HUES6 (cell line): Measurements from ENCODE around the gene DOLPP1.

Experiments
- H3K27ac ChIP-seq: 2 replicates; pipeline ENCODE4 v1.7.0; 2013; ENCODE audit warnings: low read depth, mild to moderate bottlenecking, low read length, inconsistent platforms
- H3K27me3 ChIP-seq: 2 replicates; pipeline ENCODE4 v1.6.1; 2013; ENCODE audit warnings: low read length; ENCODE audit not compliant: control insufficient read depth, insufficient read depth
- H3K36me3 ChIP-seq: 2 replicates; pipeline ENCODE4 v1.6.1; 2013; ENCODE audit warnings: low read length; ENCODE audit not compliant: control insufficient read depth, insufficient read depth
- H3K4me1 ChIP-seq: 2 replicates; pipeline ENCODE4 v1.6.1; 2013; ENCODE audit warnings: low read length; ENCODE audit not compliant: control insufficient read depth, insufficient read depth
- H3K4me3 ChIP-seq: 2 replicates; pipeline ENCODE4 v1.5.1; 2013; ENCODE audit warnings: low read depth, low read length
- H3K9ac ChIP-seq: one replicate; pipeline ENCODE4 v1.6.1; 2013; ENCODE audit warnings: mild to moderate bottlenecking, low read length
- H3K9me3 ChIP-seq: 2 replicates; pipeline ENCODE4 v1.6.1; 2013; ENCODE audit warnings: low read depth, low read length; ENCODE audit not compliant: control insufficient read depth, insufficient read depth

Gene DOLPP1

DNA sequence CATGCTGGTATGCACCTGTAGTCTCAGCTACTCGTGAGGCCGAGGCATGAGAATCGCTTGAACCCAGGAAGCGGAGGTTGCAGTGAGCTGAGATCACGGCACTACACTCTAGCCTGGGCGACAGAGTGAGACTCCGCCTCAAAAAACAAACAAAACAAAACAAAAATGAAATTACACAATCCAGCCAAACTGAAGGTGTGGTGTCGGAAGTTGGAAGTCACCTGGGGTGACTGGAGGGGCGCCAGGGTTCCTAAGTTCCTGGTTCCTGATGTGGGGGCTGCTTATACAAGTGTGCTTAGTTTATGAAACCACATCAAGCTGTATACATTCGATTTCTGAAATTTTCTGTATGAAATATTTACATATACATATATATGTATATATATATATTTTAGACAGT lies 3.7 kb upstream of the DOLPP1 start:
- Histone ChIP-seq H3K4me3 (no peak overlapping the region), H3K27ac (no peak overlapping the region), H3K36me3 (no peaks in the 10 kb centered on the region), H3K9me3 (no peaks in the 10 kb centered on the region), H3K27me3 (no peaks in the 10 kb centered on the region), H3K4me1 (peaks cover 10% of the 10 kb centered on the region), H3K9ac (no peak overlapping the region)

DNA sequence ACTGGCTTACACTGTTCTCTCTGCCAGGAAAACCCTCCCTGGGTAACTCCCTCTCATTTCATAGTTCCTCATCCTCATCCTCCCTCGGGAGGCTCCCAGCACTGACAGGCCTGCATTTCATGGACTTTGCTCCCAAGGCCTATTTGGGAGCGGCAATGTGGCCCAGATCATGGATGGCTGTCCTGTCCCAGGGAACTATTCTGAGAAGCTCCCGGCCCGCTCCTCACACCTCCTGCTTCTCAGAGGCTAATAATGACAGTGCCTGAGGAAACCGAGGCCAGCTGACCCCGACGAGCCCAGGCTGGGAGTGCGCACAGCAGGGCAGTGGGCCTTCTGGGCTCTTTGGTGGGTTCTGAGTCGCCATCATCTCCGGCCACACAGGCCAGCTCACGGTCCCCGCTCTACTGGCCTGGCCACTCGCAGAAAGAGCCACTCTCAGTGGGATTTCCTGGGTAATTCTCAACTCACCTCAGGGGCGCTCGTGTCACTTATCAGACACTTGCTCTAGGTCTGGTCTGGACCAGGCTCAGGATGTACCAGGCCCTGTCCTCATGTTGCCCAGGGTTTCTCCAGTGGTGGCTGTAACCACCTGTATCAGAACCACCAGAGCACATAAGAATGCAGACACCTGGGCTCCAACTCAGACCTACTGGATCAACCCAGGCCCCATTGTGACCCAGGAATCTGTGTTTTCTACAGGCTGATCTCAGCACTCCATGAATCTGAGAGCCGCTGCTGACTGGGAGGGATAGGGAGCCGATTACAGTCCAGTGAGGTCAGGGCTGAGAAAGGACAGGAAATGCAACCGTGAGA lies 2.0 kb upstream of the DOLPP1 start:
- Histone ChIP-seq H3K27ac (no peak overlapping the region), H3K9me3 (no peaks in the 10 kb centered on the region), H3K4me1 (peaks cover 9% of the 10 kb centered on the region), H3K27me3 (no peaks in the 10 kb centered on the region), H3K4me3 (no peak overlapping the region), H3K36me3 (peaks cover 7% of the 10 kb centered on the region), H3K9ac (no peak overlapping the region)

DNA sequence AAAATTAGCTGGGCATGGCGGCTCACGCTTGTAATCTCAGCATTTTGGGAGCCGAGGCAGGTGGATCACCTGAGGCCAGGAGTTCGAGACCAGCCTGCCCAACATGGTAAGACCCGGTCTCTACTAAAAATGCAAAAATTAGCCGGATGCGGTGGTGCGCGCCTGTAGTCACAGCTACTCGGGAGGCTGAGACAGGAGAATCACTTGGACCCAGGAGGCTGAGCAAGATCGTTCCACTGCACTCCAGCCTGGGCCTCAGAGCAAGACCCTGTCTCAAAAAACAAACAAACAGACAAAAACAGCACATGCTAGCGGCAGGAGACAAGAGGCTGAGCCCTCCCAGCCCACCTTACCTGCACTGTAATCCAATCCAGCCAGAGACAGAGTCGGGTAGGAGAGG lies 1.1 kb upstream of the DOLPP1 start:
- no peak overlapping the region for H3K9ac ChIP-seq
- no peak overlapping the region for H3K27ac ChIP-seq

DNA sequence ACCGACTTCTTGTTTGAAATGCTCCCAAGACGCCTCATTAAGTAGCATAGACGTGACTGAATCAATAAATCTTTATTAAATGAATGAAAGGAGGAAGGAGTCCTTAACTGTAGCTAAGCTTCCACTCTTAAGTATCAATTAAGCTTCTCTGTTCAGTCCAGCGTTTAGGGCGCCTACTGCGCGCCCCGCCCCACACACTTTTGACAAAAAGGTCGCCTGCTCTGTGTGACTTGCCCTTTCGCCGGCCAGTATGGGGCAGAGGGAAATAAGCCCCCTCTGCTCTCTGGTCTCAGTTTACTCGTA lies 662 bp upstream of the DOLPP1 start:
- H3K36me3 ChIP-seq: peaks cover 19% of the 10 kb centered on the region
- H3K27ac ChIP-seq: no peak overlapping the region
- no peak overlapping the region for H3K9ac ChIP-seq
- peak overlapping the region; percentile 82 for H3K4me3 ChIP-seq
- peaks cover 9% of the 10 kb centered on the region for H3K4me1 ChIP-seq
- no peaks in the 10 kb centered on the region for H3K9me3 ChIP-seq
- no peaks in the 10 kb centered on the region for H3K27me3 ChIP-seq

More for the DNA sequence above, 1.1 kb upstream of the DOLPP1 start:
- H3K9me3 ChIP-seq: no peaks in the 10 kb centered on the region
- peaks cover 9% of the 10 kb centered on the region for H3K4me1 ChIP-seq
- H3K4me3 ChIP-seq: peak overlapping the region; percentile 82
- no peaks in the 10 kb centered on the region for H3K27me3 ChIP-seq
- H3K36me3 ChIP-seq: peaks cover 15% of the 10 kb centered on the region

DNA sequence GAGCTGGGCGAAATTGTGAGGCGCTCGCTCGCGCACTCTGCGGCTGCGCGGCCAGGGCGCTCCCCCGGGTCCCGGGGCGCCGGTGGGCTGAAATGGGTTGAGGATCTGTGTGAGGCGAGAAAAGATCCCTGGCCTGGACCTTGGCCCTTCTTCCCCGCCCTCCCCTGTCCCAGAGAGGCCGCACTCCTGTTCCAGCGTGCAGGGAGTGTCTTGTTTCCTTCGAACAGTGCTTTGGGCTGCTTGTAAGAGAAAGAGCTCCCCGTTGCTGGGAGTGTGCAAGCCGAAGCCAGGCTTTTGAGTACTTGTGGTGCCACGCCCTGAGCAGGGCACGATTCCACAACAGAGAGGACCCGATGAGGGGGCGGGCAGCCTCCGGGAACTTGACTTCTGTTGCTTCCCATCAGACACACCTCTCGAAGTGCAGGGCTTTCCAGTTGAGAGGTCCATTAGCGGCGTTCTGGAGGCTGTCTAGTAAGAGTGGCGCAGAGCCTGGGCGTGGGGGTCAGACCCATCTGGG lies 535 bp downstream of the DOLPP1 start:
- H3K9ac ChIP-seq: peak overlapping the region; percentile 80
- H3K27me3 ChIP-seq: no peaks in the 10 kb centered on the region
- H3K36me3 ChIP-seq: peaks cover 31% of the 10 kb centered on the region
- no peaks in the 10 kb centered on the region for H3K9me3 ChIP-seq
- H3K4me1 ChIP-seq: peaks cover 9% of the 10 kb centered on the region
- peak overlapping the region; percentile 81 for H3K27ac ChIP-seq
- H3K4me3 ChIP-seq: peak overlapping the region; percentile 82

DNA sequence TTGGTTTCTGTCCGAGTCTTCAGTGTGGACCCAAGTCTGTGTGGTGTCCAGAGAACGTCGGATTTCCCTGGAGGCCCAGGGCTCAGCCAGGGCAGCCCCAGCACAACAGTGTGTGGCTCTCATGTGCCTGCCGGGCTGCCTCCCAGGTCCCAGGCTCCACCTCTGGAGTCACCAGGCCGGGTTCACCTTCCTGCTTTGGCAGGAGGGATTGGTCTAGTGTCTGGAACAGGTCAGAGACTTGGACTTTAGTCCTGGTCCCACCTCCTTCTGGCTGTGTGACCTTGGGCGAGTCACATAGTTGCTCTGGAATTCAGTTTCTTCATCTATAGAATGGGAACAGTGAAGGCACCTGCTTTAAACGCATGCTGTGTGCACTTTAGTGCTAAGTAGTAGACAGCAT lies 3.2 kb downstream of the DOLPP1 start:
- Histone ChIP-seq H3K36me3 (peaks cover 52% of the 10 kb centered on the region), H3K4me3 (no peak overlapping the region), H3K4me1 (peaks cover 9% of the 10 kb centered on the region), H3K27me3 (no peaks in the 10 kb centered on the region), H3K9me3 (no peaks in the 10 kb centered on the region), H3K9ac (no peak overlapping the region), H3K27ac (no peak overlapping the region)

DNA sequence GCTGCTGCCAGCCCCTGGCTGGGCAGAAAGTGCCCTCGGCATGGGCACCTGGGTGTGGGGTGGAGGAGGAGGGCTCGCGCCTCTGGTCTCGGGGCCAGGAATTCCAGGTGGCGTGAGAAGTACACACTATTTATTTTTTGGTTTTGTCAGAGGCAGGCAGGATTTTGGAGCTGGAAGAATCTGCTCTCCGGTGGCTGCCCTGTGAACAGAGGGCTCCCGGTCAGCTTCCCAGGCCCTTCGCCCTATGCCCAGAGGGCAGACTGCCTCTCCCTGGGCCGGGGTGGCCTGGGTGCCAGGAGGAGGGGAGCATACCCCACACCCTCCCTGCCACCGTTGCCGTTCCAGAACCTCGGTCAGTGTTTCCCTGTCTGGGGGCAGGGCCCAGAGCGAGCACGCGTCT lies 8.3 kb downstream of the DOLPP1 start:
- Histone ChIP-seq H3K27me3 (no peaks in the 10 kb centered on the region), H3K4me3 (no peak overlapping the region), H3K27ac (no peak overlapping the region), H3K36me3 (peaks cover 57% of the 10 kb centered on the region), H3K9ac (no peak overlapping the region), H3K9me3 (no peaks in the 10 kb centered on the region), H3K4me1 (no peaks in the 10 kb centered on the region)

DNA sequence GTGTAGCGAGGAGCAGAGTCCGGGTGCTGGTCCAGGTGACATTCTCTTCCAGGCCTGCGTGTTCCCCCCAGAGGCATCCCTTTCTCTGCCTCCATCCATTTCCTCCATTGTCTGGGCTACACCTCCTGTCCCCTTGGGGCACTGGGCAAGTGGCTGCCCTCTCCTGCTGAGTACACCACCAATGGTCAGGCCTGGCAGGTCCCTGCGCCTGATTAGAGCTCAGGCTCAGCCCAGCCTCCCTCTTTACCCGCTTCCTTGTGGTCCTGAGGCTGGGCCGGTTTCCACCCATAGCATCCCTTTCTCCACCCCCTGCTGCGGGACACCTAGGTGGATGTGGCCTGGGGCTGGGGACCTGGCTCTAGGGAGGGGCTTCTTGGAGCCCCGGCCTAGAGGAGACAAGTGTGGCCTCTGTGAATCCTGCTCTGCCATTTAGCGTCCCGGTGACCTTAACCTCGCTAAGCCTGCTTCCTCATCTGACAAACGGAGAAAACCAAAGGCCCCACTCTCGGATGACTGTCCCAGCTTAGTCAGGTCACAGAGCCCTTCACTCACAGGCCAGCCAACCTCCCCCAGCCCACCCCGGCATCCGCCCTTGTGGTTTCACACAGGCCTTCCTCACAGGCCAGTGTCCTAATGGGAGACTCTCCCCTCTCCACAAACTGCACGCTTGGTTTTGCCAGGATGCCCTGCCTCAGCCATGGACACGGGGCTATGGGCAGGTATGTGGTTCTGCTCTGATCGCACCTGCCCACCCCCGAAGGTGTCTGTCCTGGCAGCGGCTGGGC lies 12.9 kb downstream of the DOLPP1 start:
- H3K36me3 ChIP-seq: peaks cover 21% of the 10 kb centered on the region
- H3K4me3 ChIP-seq: no peak overlapping the region
- peak overlapping the region; percentile 15 for H3K9ac ChIP-seq
- no peaks in the 10 kb centered on the region for H3K9me3 ChIP-seq
- no peaks in the 10 kb centered on the region for H3K27me3 ChIP-seq
- H3K4me1 ChIP-seq: no peaks in the 10 kb centered on the region
- H3K27ac ChIP-seq: no peak overlapping the region

DNA sequence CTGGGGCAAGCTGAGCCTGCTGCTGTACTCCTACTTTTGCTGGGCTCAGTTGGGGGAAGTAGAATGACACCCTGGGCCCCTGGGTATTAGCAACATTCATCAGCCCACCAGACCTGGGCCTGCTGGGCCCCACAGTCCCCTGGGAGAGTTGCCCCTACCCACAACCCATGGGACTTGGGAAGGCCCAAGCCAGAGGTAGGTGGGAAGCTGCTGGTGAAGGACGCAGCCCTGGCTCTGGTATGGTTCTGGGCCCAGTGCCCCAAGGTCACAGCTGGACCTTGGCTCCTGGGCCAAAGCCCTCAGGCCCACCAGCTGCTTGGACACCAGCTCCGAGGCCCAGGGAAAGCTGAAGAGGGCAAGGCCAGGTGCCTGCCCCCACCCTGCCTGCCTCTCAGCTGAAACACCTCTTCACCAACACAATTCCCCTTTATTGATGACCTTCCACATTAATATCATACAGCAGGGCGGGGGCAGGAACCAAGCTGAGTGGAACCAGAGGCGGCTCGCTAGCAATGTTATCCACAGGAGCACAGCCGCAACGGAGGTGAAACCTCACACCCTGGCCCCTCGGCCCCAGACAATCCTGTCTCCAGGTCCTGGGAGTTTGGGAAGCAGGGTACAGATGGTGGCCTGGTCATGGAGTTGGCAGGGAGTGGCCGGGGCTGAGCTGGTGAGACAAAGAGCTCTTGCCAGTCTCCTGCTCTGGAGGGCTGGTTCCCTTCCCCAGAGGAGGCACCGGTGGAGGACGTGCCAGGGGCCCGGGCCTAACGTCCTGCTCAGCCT lies 13.7 kb downstream of the DOLPP1 start:
- no peak overlapping the region for H3K9ac ChIP-seq
- H3K36me3 ChIP-seq: peaks cover 13% of the 10 kb centered on the region
- no peak overlapping the region for H3K27ac ChIP-seq

DNA sequence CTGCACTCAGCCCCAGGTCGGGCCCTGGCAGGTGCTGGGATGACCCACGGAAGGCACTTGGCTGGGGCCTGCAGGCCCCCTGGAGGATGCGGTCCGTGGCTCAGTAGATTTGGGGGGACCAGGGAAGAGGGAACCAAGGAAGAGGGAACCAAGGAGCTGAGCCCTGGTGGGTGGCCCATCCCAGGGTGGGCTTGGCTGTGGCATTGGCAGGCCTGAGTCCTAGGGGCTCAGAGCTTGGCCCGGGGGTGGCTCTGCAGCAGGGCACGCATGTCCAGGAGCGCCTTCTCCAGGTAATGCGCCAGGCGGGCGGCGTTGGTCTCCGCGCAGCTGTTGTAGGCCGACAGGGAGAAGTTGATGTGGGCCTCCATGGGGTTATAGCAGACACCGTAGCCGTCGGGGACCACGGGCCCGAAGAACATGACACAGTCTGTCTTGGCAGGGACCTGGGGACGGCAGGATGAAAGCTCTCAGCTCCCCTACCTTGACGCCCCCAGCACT lies 14.3 kb downstream of the DOLPP1 start:
- Histone ChIP-seq H3K4me3 (no peak overlapping the region), H3K36me3 (peaks cover 7% of the 10 kb centered on the region), H3K9me3 (no peaks in the 10 kb centered on the region), H3K27me3 (no peaks in the 10 kb centered on the region), H3K4me1 (no peaks in the 10 kb centered on the region), H3K9ac (no peak overlapping the region), H3K27ac (no peak overlapping the region)

More for the DNA sequence above, 13.7 kb downstream of the DOLPP1 start:
- H3K9me3 ChIP-seq: no peaks in the 10 kb centered on the region
- H3K4me3 ChIP-seq: no peak overlapping the region
- no peaks in the 10 kb centered on the region for H3K27me3 ChIP-seq
- no peaks in the 10 kb centered on the region for H3K4me1 ChIP-seq
